ENCODE data around the gene DOCK1.

DOCK1 gene

DNA sequence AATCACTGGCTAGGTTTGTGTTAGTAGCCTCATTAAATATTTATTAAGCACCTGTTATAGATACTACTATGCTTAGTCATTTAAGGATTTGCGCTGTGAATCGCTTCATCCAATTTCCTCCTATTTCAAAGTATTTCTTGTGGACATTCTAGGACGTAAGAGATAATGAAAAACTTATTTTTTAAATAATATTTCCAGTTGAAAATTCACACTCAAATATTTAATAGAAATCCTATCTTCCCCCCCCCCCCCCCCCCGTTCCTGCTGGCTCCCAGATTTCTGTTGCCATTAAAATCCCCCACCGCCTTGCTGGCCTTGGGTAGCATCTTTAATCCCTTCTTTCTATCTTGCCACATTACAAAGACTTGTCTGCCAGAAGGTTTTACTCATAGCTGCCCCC is 285.2 kb downstream of the DOCK1 start:
- DNase-seq (ENCODE audit: low spot score in 2 of 2): no peak

DNA sequence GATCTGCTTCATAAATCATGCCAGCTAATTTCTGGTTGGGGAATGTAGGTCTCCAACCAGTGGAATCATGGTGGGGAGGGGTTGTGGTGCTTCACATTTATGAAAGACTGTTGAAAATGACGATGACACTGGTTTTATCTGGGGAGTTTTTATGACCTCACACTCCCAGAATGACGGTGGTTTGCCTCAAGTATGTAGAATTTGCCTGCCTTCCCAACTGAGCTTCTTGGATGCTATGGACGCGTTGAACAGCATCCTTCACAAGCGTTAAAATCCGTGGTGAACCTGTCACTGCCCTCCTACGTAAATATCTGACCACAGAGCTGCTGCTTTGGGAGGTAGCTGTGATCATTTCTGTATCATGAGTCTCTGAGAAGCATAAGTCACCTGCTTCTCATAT is 287.9 kb downstream of the DOCK1 start:
- Histone ChIP-seq H3K4me1 (no peaks in the 10 kb centered on the region), H3K36me3 (replicated peaks) (no peaks in the 10 kb centered on the region), H3K4me3 (no peak overlapping the region), H3K9me3 (no peaks in the 10 kb centered on the region), H3K27me3 (ENCODE audit: low read depth) (no peaks in the 10 kb centered on the region)
- in situ Hi-C loops (cut with MboI; ENCODE audit: low sequenced_read_pairs): no loop called here
- DNase-seq (ENCODE audit: low spot score in 2 of 2): no peak

More for the DNA sequence above, 285.2 kb downstream of the DOCK1 start:
- Histone ChIP-seq H3K4me1 (no peaks in the 10 kb centered on the region), H3K9me3 (no peaks in the 10 kb centered on the region), H3K27me3 (ENCODE audit: low read depth) (no peaks in the 10 kb centered on the region), H3K4me3 (no peak overlapping the region), H3K36me3 (replicated peaks) (no peaks in the 10 kb centered on the region)
- in situ Hi-C loops (cut with MboI; ENCODE audit: low sequenced_read_pairs): no loop called here

DNA sequence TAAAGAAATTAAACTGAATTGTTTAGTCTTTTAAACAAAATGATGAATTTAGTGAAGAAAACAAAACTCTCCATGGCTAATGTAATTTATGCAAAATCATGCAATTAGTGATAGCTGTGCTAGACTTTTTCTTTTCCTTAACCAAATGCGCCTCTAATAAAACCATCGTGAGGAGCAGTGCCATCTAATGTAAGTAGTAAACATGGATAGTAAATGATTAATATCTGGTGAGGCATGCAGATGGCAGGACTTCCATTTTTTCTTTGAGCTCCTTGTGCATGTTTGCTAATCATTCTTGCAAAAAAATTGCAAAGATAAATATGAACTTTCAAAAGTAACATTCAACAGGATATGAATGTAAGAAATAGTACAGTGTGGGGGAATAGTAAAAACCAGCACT is 288.9 kb downstream of the DOCK1 start:
- Histone ChIP-seq H3K4me3 (no peak overlapping the region), H3K9me3 (no peaks in the 10 kb centered on the region), H3K4me1 (no peaks in the 10 kb centered on the region), H3K27me3 (ENCODE audit: low read depth) (no peaks in the 10 kb centered on the region), H3K36me3 (replicated peaks) (no peaks in the 10 kb centered on the region)
- in situ Hi-C loops (cut with MboI; ENCODE audit: low sequenced_read_pairs): no loop called here
- no peak for DNase-seq (ENCODE audit: low spot score in 2 of 2)

DNA sequence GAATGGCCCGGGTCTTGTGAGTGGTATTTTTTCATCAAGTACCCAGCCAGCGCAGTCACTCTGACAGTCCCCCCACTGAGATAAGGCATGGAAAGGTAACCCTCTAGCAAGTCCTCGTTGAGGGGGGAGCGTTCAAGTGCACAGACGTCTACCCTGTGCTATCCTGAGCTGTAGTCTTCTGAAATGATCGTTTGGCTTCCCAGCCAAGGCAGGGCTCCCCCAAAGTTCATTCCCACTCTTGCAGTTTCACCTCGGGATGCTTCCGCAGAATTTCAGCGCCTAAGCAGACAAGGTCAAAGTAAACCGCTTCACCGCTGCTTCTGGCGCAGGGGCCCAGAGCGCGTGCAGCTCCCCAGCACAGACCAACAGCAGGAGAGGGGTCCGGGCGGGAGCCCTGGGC is 289.4 kb downstream of the DOCK1 start:
- Histone ChIP-seq H3K27me3 (ENCODE audit: low read depth) (no peaks in the 10 kb centered on the region), H3K4me1 (no peaks in the 10 kb centered on the region), H3K9me3 (no peaks in the 10 kb centered on the region), H3K4me3 (no peak overlapping the region), H3K36me3 (replicated peaks) (no peaks in the 10 kb centered on the region)
- no peak for DNase-seq (ENCODE audit: low spot score in 2 of 2)
- in situ Hi-C loops (cut with MboI; ENCODE audit: low sequenced_read_pairs): no loop called here

DNA sequence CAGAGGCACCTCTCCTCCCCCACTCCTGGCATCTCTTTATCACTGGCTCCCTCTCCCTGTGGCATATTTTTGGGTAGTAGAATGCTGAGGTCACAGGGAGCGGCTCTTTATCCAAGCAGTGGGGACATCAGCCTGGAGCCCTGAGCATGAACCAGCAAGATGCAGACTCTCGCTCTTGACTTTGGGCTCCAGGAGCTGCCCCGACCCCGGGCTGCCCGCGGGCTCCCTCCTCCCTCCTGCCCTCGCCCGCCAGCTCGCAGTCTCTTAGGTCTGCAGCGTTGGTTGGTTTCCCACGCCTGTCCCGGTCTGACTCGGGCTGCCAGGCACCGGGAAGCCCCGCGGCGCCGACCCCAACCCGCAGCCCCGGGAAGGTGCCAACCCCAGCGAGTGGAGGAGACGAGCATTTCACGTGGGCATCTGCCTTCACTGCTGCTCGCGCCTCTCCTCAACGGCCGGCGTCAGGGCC is 289.8 kb downstream of the DOCK1 start:
- DNase-seq (ENCODE audit: low spot score in 2 of 2): no peak
- Histone ChIP-seq H3K36me3 (replicated peaks) (no peaks in the 10 kb centered on the region), H3K27me3 (ENCODE audit: low read depth) (no peaks in the 10 kb centered on the region), H3K9me3 (no peaks in the 10 kb centered on the region), H3K4me1 (no peaks in the 10 kb centered on the region), H3K4me3 (no peak overlapping the region)
- in situ Hi-C loops (cut with MboI; ENCODE audit: low sequenced_read_pairs): no loop called here

DNA sequence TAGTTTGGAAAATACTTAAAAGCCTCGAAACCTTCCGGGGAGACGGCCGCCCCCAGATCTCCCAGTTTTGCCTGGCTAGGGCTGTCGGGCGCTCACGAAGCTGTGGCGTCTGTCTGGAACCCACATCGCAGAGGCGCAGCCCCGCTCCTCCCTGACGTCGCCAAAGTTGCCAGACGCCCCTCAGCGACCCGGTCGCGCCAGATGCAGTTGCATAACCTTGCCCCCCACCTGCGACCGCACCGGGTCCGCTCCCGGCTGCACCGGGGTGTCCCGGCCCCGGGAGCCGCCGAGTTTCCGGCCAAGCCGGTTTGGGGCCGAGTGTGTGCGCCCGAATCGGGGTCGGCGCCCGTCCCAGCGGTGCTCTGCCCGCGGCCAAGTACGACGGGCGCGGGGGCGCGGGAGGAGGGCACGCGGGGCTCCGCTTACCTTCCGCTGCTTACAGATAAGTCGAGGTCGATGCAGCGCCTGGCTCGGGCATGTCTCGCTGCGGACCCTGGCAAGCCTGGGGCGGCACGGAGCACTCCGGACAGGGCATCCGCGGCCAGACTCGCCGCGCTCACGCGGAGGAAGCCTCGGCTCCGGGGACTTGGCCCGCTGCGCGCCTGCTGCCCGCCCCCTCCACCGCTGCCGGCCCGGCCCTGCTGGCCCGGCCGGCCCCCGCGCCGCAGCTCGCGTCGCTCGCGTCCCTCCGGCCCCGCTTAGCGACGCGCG is 290.5 kb downstream of the DOCK1 start:
- H3K36me3 ChIP-seq (replicated peaks): no peaks in the 10 kb centered on the region
- in situ Hi-C loops (cut with MboI; ENCODE audit: low sequenced_read_pairs): no loop called here
- DNase-seq (ENCODE audit: low spot score in 2 of 2): no peak
- no peak overlapping the region for H3K4me3 ChIP-seq
- H3K27me3 ChIP-seq (ENCODE audit: low read depth): no peaks in the 10 kb centered on the region
- H3K4me1 ChIP-seq: no peaks in the 10 kb centered on the region
- H3K9me3 ChIP-seq: no peaks in the 10 kb centered on the region

DNA sequence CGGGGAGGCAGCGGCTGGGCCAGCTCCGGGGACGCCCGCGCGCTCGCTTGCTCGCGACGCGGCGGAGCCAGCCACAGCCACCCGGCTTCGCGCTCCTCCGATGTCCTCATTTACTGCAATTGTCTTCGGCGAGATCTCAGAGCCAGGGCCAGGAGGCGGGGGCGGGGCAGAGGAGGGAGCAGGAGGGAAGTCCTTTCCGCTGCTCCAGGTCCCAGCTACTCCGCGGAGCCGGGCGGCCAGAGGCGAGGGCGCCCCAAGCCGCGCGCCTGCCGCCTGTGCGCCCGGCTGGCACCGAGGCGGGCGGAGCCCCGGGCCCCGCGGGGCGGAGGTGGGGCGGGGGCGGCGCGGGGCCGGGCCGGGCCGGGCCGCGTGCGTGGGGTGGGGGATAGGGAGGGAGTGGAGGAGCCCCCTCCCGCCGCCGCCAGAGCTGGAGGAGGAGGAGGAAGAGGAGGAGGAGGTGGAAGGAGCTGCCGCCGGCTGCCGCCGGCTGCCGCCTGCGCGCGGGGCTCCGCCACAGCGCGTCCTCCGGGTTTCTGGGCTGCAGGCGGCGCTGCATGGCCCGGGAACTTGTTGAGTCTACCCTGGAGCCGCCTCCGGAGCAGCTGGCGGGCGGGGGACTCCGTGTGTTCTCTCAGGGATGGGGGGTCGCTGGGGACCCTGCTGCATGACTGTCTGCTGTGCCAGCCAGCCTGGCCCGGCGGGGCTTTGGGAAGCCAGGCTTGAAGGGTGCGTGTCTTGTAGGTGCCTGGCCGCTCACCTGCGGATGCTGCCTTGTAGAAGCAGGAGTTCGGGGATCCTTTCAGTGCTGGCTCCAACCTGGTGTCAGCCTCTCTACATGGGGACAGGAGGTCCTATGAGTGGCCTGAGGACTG is 291.3 kb downstream of the DOCK1 start, which contains the start of gene INSYN2A:
TSS of gene INSYN2A (minus strand) at position 310 of the 872 bp plus-strand sequence. CDS start 20,196 bp downstream, outside the sequence.
- H3K27me3 ChIP-seq (ENCODE audit: low read depth): no peaks in the 10 kb centered on the region
- no peak within 1 kb of the TSS for H3K4me3 ChIP-seq

DNA sequence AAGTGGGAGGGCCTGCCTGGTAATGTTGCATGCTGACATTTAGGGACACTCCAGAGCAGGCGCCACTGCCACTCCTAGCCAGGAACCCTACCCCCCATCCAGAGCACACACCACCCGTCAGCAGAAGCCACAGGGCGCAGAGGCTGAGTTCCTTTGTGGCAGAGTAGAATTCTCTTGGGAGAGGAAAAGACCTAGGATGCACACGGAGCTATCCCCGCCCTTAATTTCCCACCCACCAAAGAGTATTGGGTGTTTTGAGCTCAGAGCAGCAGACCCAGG is 291.9 kb downstream of the DOCK1 start:
- Histone ChIP-seq H3K9me3 (no peaks in the 10 kb centered on the region), H3K4me3 (no peak overlapping the region), H3K36me3 (replicated peaks) (no peaks in the 10 kb centered on the region), H3K4me1 (no peaks in the 10 kb centered on the region), H3K27me3 (ENCODE audit: low read depth) (no peaks in the 10 kb centered on the region)
- no peak for DNase-seq (ENCODE audit: low spot score in 2 of 2)
- in situ Hi-C loops (cut with MboI; ENCODE audit: low sequenced_read_pairs): no loop called here

More for the DNA sequence above, 291.3 kb downstream of the DOCK1 start, which contains the start of gene INSYN2A:
- no peak for DNase-seq (ENCODE audit: low spot score in 2 of 2)
- Histone ChIP-seq H3K36me3 (replicated peaks) (no peaks in the 10 kb centered on the region), H3K4me1 (no peaks in the 10 kb centered on the region), H3K9me3 (no peaks in the 10 kb centered on the region)
- in situ Hi-C loops (cut with MboI; ENCODE audit: low sequenced_read_pairs): no loop called here

DNA sequence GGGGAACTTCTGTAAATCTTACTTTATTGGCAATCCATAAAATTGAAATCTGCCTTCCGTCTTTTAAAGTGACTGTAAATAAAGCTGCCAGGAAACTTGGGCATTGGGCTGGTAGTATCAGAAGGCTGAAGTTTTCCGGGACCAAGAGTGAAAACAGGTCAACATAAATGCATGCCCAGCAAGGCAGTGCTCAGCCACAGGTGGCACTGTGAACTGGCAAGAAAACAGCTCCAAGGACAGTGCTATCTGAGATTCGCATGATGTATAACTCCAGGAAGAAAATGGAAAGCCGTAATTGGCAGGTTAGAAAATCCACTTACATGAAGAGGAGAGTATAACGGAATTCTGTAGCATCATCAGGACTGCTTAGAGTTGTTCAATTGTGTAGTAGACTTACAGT is 293.1 kb downstream of the DOCK1 start:
- no peak overlapping the region for H3K4me3 ChIP-seq
- no peaks in the 10 kb centered on the region for H3K4me1 ChIP-seq
- no peak for DNase-seq (ENCODE audit: low spot score in 2 of 2)
- H3K36me3 ChIP-seq (replicated peaks): no peaks in the 10 kb centered on the region
- in situ Hi-C loops (cut with MboI; ENCODE audit: low sequenced_read_pairs): no loop called here
- no peaks in the 10 kb centered on the region for H3K27me3 ChIP-seq (ENCODE audit: low read depth)
- no peaks in the 10 kb centered on the region for H3K9me3 ChIP-seq

DNA sequence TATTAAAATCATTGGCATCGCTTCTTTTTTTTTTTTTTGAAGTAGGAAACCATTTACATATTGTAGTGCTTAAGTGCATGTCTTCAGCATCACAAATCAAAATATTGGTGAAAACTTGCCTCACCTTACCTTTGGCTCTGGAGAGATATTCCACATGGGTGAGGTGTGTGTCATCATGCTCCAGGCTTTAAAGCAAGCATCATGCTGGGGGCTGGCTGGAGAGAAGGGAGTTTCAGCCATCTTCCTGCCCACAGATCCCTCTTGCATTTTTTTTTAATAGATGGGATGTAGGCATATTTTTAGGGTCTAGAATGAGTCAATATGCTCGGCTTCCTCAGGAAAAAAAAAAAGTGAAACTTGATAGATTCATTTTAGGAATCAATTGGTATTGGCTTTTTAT is 293.5 kb downstream of the DOCK1 start:
- DNase-seq (ENCODE audit: low spot score in 2 of 2): no peak
- Histone ChIP-seq H3K36me3 (replicated peaks) (no peaks in the 10 kb centered on the region), H3K27me3 (ENCODE audit: low read depth) (no peaks in the 10 kb centered on the region), H3K4me3 (no peak overlapping the region), H3K9me3 (no peaks in the 10 kb centered on the region), H3K4me1 (no peaks in the 10 kb centered on the region)
- in situ Hi-C loops (cut with MboI; ENCODE audit: low sequenced_read_pairs): no loop called here

DNA sequence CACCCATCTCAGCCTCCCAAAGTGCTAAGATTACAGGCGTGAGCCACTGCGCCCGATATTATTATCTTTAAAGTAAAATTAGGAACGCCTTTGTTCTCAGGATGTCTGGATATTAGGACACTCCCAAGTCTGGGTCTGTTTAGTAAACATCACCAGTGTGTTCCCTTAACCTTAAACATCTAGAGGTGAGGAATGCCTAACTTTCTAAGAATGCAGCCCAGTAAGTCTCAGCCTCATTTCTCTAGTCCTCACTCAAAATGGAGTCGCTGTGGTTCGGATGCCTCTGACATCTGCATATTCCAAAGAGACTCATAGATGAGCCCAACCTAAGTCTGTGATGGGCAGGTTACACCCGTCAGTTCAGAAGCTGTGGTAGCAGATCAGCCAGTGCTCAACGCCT is 295.4 kb downstream of the DOCK1 start:
- Histone ChIP-seq H3K4me3 (no peak overlapping the region), H3K4me1 (no peaks in the 10 kb centered on the region), H3K36me3 (replicated peaks) (no peaks in the 10 kb centered on the region), H3K9me3 (no peaks in the 10 kb centered on the region), H3K27me3 (ENCODE audit: low read depth) (no peaks in the 10 kb centered on the region)
- in situ Hi-C loops (cut with MboI; ENCODE audit: low sequenced_read_pairs): no loop called here
- DNase-seq (ENCODE audit: low spot score in 2 of 2): no peak

DNA sequence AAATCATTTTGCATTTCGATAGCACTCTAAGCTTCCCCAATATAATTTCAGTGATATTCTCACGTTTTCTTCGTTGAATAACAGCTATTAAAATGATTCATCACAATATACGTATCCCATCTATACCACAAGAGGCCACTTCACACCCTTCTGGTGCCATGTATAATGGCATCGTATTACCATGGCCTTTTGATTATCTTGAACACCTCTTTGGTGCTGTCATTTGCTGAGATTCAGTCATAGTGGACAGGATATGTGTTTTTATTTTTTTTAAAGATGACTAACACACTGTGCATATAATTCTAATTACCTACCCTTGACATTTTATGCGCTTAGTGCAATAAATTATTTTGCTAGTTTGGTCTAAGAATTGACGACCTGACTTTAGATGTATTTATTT is 297.8 kb downstream of the DOCK1 start:
- no peaks in the 10 kb centered on the region for H3K27me3 ChIP-seq (ENCODE audit: low read depth)
- H3K36me3 ChIP-seq (replicated peaks): no peaks in the 10 kb centered on the region
- H3K4me1 ChIP-seq: no peaks in the 10 kb centered on the region
- no peaks in the 10 kb centered on the region for H3K9me3 ChIP-seq
- H3K4me3 ChIP-seq: no peak overlapping the region
- DNase-seq (ENCODE audit: low spot score in 2 of 2): no peak
- in situ Hi-C loops (cut with MboI; ENCODE audit: low sequenced_read_pairs): no loop called here

DNA sequence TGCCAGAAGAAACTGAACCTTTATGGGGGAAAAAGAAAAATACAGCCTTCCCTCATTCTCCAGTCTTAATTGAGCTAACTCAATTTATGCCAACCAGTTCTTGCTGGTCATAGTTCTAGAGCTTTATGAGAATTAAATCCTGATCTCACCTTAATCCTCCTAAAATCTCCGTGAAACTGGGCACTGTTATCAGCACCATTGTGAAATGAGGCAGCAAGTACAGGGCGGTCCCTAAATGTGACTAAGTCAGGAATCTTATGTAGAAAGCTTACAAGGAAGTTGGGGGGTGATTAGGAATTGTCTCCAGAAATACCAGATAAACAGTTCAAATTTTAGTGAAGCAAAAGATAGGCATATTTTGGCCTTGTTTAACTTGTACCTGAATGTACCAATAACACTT is 301.9 kb downstream of the DOCK1 start:
- no peaks in the 10 kb centered on the region for H3K4me1 ChIP-seq
- DNase-seq (ENCODE audit: low spot score in 2 of 2): no peak
- H3K4me3 ChIP-seq: no peak overlapping the region
- no peaks in the 10 kb centered on the region for H3K9me3 ChIP-seq
- in situ Hi-C loops (cut with MboI; ENCODE audit: low sequenced_read_pairs): no loop called here
- no peaks in the 10 kb centered on the region for H3K36me3 ChIP-seq (replicated peaks)
- H3K27me3 ChIP-seq (ENCODE audit: low read depth): no peaks in the 10 kb centered on the region

DNA sequence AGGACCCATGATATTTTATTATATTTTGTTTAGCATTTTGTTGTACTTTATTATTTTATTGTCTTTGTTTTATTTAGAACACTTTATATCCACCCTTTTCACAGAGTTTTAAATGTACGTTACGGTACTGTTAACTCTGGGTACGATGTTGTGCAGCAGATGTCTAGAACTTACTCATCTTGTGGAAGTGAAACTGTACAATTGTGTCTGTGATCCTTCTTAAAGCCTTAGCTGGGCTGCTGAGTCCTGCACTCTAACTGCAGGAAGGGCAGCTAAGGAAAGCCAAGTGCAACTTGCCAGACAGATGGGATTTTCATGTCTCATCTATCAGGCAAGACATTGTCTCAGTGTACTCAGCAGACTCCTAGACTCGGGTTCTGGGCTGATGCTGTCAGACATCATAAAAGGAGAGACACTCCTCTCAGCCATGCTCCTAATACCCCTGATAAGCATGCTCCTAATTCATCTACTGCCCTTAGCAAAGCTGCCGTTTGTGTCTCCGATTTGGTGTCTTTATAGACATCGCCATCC is 305.8 kb downstream of the DOCK1 start:
- no peak for DNase-seq (ENCODE audit: low spot score in 2 of 2)
- Histone ChIP-seq H3K4me3 (no peak overlapping the region), H3K9me3 (no peaks in the 10 kb centered on the region), H3K36me3 (replicated peaks) (no peaks in the 10 kb centered on the region), H3K27me3 (ENCODE audit: low read depth) (no peaks in the 10 kb centered on the region), H3K4me1 (no peaks in the 10 kb centered on the region)
- in situ Hi-C loops (cut with MboI; ENCODE audit: low sequenced_read_pairs): no loop called here

All from HAP-1 (cell line).